ENCODE measurements around the gene PHRF1.

The PHRF1 gene

DNA sequence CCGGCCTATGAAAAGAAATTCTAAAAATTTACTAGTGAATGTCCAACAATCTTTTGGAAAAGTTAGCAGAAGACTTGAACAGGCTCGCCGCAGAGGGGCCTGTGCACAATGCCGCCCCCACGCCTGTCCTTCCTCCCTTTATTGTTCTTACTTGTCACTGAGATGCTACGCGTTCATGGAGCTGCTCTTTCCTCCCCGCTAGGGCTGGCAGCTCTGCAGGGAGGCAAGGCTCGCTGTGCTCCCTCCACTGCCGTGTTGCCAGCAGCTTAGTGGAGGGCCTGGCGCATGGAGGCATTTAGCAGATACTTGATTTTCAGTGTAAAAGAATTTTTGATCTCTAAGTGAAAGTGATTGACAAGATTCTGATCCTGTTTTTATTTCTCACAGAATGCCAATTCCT, 14.7 kb downstream of the PHRF1 start:
- TF ChIP-seq, protein P1, sequence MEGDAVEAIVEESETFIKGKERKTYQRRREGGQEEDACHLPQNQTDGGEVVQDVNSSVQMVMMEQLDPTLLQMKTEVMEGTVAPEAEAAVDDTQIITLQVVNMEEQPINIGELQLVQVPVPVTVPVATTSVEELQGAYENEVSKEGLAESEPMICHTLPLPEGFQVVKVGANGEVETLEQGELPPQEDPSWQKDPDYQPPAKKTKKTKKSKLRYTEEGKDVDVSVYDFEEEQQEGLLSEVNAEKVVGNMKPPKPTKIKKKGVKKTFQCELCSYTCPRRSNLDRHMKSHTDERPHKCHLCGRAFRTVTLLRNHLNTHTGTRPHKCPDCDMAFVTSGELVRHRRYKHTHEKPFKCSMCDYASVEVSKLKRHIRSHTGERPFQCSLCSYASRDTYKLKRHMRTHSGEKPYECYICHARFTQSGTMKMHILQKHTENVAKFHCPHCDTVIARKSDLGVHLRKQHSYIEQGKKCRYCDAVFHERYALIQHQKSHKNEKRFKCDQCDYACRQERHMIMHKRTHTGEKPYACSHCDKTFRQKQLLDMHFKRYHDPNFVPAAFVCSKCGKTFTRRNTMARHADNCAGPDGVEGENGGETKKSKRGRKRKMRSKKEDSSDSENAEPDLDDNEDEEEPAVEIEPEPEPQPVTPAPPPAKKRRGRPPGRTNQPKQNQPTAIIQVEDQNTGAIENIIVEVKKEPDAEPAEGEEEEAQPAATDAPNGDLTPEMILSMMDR (IDR thresholded peaks at IDR 0.05; ENCODE audit: borderline replicate concordance, control extremely low read depth, extremely low read depth, insufficient read depth, missing control alignments), result no peak
- in situ Hi-C loops (cut with MboI; ENCODE audit: low sequenced_read_pairs, unreplicated experiment), result no loop called here

DNA sequence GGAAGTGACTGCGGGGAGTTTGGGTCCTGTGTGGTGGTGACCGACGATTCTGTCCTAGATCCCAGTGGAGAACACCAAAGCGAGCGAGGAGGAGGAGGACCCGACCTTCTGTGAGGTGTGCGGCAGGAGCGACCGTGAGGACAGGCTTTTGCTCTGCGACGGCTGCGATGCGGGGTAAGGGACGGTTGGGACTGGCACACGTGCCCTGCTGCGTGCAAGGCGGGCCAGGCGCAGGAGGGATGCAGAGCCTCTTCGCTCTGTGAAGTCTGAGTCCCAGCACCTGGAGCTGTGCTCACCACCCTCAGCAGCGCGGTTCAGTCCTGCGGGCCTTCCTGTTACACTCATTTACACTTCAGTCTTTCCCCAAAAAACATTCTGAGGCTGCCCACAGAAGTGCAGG, 16.2 kb downstream of the PHRF1 start:
- in situ Hi-C loops (cut with MboI; ENCODE audit: low sequenced_read_pairs, unreplicated experiment), result no loop called here
- TF ChIP-seq, protein P1 (IDR thresholded peaks at IDR 0.05; ENCODE audit: borderline replicate concordance, control extremely low read depth, extremely low read depth, insufficient read depth, missing control alignments), result no peak
- DNase-seq (ENCODE audit: low spot score), result no peak

More for the DNA sequence above, 14.7 kb downstream of the PHRF1 start:
- no peak for DNase-seq (ENCODE audit: low spot score)

DNA sequence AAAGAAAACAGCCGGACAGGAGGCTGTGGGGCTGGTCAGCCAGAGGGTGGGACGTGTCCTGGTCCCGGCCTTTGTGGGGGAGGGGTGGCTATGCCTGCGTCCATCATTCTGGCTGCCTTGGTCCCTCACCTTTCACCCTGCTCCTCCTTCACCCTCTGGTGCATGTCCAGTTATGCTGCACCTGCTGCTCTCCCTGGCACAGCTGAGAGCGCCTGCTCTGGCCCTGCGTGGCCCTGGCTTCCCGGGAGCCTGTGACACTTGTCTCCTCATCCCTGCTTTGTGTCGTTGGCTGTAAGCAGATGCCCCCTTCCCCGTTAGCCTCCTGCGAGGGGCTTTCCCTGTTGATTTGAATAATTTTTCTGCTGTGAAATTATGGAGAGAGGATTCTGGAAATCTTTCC, 16.6 kb downstream of the PHRF1 start:
- no peak for DNase-seq (ENCODE audit: low spot score)
- TF ChIP-seq, protein P1 (IDR thresholded peaks at IDR 0.05; ENCODE audit: borderline replicate concordance, control extremely low read depth, extremely low read depth, insufficient read depth, missing control alignments), result no peak
- in situ Hi-C loops (cut with MboI; ENCODE audit: low sequenced_read_pairs, unreplicated experiment), result no loop called here

DNA sequence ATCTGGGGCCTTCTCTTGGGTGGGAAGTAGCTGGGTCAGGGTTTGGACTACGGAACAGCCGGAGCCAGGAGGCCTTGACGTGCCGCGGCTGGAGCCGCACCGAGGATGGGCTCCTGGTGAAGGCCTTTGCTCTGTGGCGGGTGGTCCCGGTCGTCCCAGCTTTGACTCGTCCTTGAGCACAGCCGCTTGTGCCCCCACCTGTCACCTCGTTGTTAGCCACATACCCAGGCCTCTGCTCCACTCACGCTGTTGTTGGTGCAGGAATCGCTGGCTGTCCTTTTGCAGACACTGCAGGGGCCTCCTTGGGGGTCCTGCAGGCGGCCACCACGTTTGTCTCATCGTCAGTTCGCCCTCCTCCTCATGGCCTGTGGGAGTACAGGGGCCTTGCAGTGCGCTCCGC, 17.1 kb downstream of the PHRF1 start:
- TF ChIP-seq, protein P1 (IDR thresholded peaks at IDR 0.05; ENCODE audit: borderline replicate concordance, control extremely low read depth, extremely low read depth, insufficient read depth, missing control alignments), result no peak
- DNase-seq (ENCODE audit: low spot score), result no peak
- in situ Hi-C loops (cut with MboI; ENCODE audit: low sequenced_read_pairs, unreplicated experiment), result no loop called here

DNA sequence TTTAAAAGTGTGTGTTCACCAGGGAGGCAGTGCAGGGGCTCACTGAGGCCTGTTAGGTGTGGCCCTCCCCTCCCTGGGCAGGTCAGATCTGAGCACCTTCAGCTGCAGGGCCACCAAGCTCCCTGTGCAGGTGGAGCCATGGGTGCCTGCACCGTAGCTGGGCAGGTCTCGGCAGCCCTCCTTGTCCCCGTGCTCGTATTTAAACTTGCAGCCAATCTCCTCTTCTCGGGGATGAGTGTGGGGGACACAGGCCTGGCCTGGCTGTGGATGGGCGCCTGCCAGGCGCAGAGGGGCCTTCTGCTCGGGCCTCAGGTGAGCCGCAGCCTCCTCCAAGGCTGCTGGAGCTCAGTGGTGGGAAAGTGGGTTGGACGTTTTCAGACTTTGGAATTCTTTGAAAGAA, 19.1 kb downstream of the PHRF1 start:
- in situ Hi-C loops (cut with MboI; ENCODE audit: low sequenced_read_pairs, unreplicated experiment), result no loop called here
- TF ChIP-seq, protein P1 (IDR thresholded peaks at IDR 0.05; ENCODE audit: borderline replicate concordance, control extremely low read depth, extremely low read depth, insufficient read depth, missing control alignments), result no peak
- no peak for DNase-seq (ENCODE audit: low spot score)

DNA sequence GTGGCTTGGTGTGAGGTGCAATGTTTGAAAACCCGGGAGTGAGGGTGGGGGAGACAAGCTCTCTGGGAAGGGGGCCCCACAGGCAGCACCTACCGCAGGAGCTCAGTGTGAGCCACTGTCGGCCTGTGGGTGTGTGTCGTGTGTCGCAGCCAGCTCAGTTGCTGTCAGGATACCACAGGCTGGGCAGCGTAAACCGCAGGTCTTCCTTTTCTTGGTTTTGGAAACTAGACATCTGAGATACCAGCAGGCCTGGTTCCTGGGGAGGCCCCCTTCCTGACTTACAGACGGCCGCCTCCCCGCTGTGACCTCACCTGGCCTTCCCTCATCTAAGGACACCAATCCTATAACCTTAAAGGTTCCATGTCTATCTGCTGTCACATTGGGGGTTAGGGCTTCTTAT, 20.1 kb downstream of the PHRF1 start:
- TF ChIP-seq, protein P1 (IDR thresholded peaks at IDR 0.05; ENCODE audit: borderline replicate concordance, control extremely low read depth, extremely low read depth, insufficient read depth, missing control alignments), result no peak
- in situ Hi-C loops (cut with MboI; ENCODE audit: low sequenced_read_pairs, unreplicated experiment), result no loop called here
- no peak for DNase-seq (ENCODE audit: low spot score)

Measured in GM13976 (cell line).